ENCODE measurements around the gene ADAMTS18. TPM values are rescaled to one million over a fixed set of nuclear protein-coding genes. Genes with fewer than 3 reads are reported as not detected.

ADAMTS18 gene
- total RNA-seq, 2 donors from 2014 or later, result 0.14 TPM; not detected in 1

- Histone ChIP-seq H3K4me3 (no peak overlapping the region), H3K4me1 (ENCODE audit: control insufficient read depth in 1 of 2, low read depth in 2 of 2) (no peaks in the 10 kb centered on the region), H3K27me3 (replicated peaks; ENCODE audit: insufficient read depth) (no peaks in the 10 kb centered on the region), H3K9me3 (no peaks in the 10 kb centered on the region), H3K27ac (no peak overlapping the region), H3K36me3 (no peaks in the 10 kb centered on the region)
- TF ChIP-seq CTCF (IDR thresholded peaks at IDR 0.05), result no peak
- ATAC-seq (ENCODE audit: insufficient number of reproducible peaks, low FRiP score, low read depth) (no peak), DNase-seq (ENCODE audit: low spot score) (no peak)
Observed at GRCh38 chr16:77375396-77375795, 59.4 kb downstream of the ADAMTS18 start.

- no peak for ATAC-seq (ENCODE audit: insufficient number of reproducible peaks, low FRiP score, low read depth)
Observed at GRCh38 chr16:77374384-77374783, 60.5 kb downstream of the ADAMTS18 start.

GRCh38 chr16:77373726-77374125 is 61.1 kb downstream of the ADAMTS18 start:
- Histone ChIP-seq H3K36me3 (no peaks in the 10 kb centered on the region), H3K4me3 (no peak overlapping the region), H3K4me1 (ENCODE audit: control insufficient read depth in 1 of 2, low read depth in 2 of 2) (no peaks in the 10 kb centered on the region), H3K9me3 (no peaks in the 10 kb centered on the region), H3K27me3 (replicated peaks; ENCODE audit: insufficient read depth) (no peaks in the 10 kb centered on the region), H3K27ac (no peak overlapping the region)
- ATAC-seq (ENCODE audit: insufficient number of reproducible peaks, low FRiP score, low read depth), result no peak
- no peak for TF ChIP-seq CTCF (IDR thresholded peaks at IDR 0.05)
- DNase-seq (ENCODE audit: low spot score), result no peak

More at GRCh38 chr16:77374384-77374783, 60.5 kb downstream of the ADAMTS18 start:
- Histone ChIP-seq H3K9me3 (no peaks in the 10 kb centered on the region), H3K36me3 (no peaks in the 10 kb centered on the region), H3K27ac (no peak overlapping the region), H3K4me3 (no peak overlapping the region), H3K4me1 (ENCODE audit: control insufficient read depth in 1 of 2, low read depth in 2 of 2) (no peaks in the 10 kb centered on the region), H3K27me3 (replicated peaks; ENCODE audit: insufficient read depth) (no peaks in the 10 kb centered on the region)
- no peak for TF ChIP-seq CTCF (IDR thresholded peaks at IDR 0.05)
- DNase-seq (ENCODE audit: low spot score), result no peak

- Histone ChIP-seq H3K27me3 (replicated peaks; ENCODE audit: insufficient read depth) (no peaks in the 10 kb centered on the region), H3K4me3 (no peak overlapping the region), H3K36me3 (no peaks in the 10 kb centered on the region), H3K4me1 (ENCODE audit: control insufficient read depth in 1 of 2, low read depth in 2 of 2) (no peaks in the 10 kb centered on the region), H3K27ac (no peak overlapping the region), H3K9me3 (no peaks in the 10 kb centered on the region)
- no peak for TF ChIP-seq CTCF (IDR thresholded peaks at IDR 0.05)
- DNase-seq (ENCODE audit: low spot score), result no peak
- ATAC-seq (ENCODE audit: insufficient number of reproducible peaks, low FRiP score, low read depth), result no peak
Observed at GRCh38 chr16:77364770-77365169, 70.1 kb downstream of the ADAMTS18 start.

GRCh38 chr16:77359065-77359502 is 75.8 kb downstream of the ADAMTS18 start:
- Histone ChIP-seq H3K4me3 (no peak overlapping the region), H3K36me3 (no peaks in the 10 kb centered on the region), H3K4me1 (ENCODE audit: control insufficient read depth in 1 of 2, low read depth in 2 of 2) (no peaks in the 10 kb centered on the region), H3K27ac (no peak overlapping the region), H3K27me3 (replicated peaks; ENCODE audit: insufficient read depth) (no peaks in the 10 kb centered on the region), H3K9me3 (no peaks in the 10 kb centered on the region)
- ATAC-seq (ENCODE audit: insufficient number of reproducible peaks, low FRiP score, low read depth) (no peak), DNase-seq (ENCODE audit: low spot score) (no peak)
- TF ChIP-seq CTCF (IDR thresholded peaks at IDR 0.05), result no peak
